NCI-H748 (cell line): ENCODE data around the gene ADAMTSL5.
"Not testable (repeated sequence)": the region's sequence is repeated elsewhere in the genome, so short reads cannot be mapped to it uniquely, and the experiment has no call there.

ENCODE experiments used
- DNase-seq: peaks from one replicate; lab custom pipeline; 2025; ENCODE audit not compliant: unreplicated experiment; lab: John Stamatoyannopoulos, UW

The ADAMTSL5 gene

GRCh38 chr19:1482361-1483130, 30.3 kb downstream of the ADAMTSL5 start:
- no peak for DNase-seq

- DNase-seq: no peak
Measured at GRCh38 chr19:1481893-1482360, 30.9 kb downstream of the ADAMTSL5 start.

- DNase-seq: no peak
Measured at GRCh38 chr19:1481224-1481892, 31.5 kb downstream of the ADAMTSL5 start.

GRCh38 chr19:1478934-1479707, 33.7 kb downstream of the ADAMTSL5 start, which contains the start of gene C19orf25:
C19orf25 (minus strand) TSS chr19:1479215; CDS start chr19:1478903, 312 bp downstream.
- peak; percentile 91 for DNase-seq

GRCh38 chr19:1477056-1477455, 35.8 kb downstream of the ADAMTSL5 start:
- DNase-seq: not testable (repeated sequence)

GRCh38 chr19:1475751-1476437, 36.9 kb downstream of the ADAMTSL5 start:
- DNase-seq: no peak

GRCh38 chr19:1474765-1475351, 38.0 kb downstream of the ADAMTSL5 start:
- no peak for DNase-seq

GRCh38 chr19:1474011-1474764, 38.6 kb downstream of the ADAMTSL5 start:
- DNase-seq: no peak

- DNase-seq: no peak
Measured at GRCh38 chr19:1473085-1473851, 39.6 kb downstream of the ADAMTSL5 start.

GRCh38 chr19:1472231-1473084, 40.4 kb downstream of the ADAMTSL5 start:
- DNase-seq: peak; percentile 46

GRCh38 chr19:1471515-1472160, 41.2 kb downstream of the ADAMTSL5 start:
- DNase-seq: peak; percentile 30

- peak; percentile 75 for DNase-seq
Measured at GRCh38 chr19:1471010-1471514, 41.8 kb downstream of the ADAMTSL5 start.

GRCh38 chr19:1470305-1471009, 42.4 kb downstream of the ADAMTSL5 start:
- DNase-seq: peak; percentile 87

- no peak for DNase-seq
Measured at GRCh38 chr19:1470055-1470304, 42.8 kb downstream of the ADAMTSL5 start.

- DNase-seq: peak; percentile 28
Measured at GRCh38 chr19:1469255-1470054, 43.4 kb downstream of the ADAMTSL5 start.

GRCh38 chr19:1468821-1469254, 44.0 kb downstream of the ADAMTSL5 start:
- no peak for DNase-seq
